Panc1 (cell line): ENCODE results near the gene FOXR1.

ENCODE experiments used
- TF ChIP-seq, protein P1 (sequence below): fragments of 450-650 bp; IDR thresholded peaks from 2 replicates; pipeline ENCODE4 v1.5.1; 2017; ENCODE audit warnings: mild to moderate bottlenecking
- TF ChIP-seq, protein P2 (sequence below), 2 experiments: IDR thresholded peaks; 2 replicates each; pipeline ENCODE4 v1.6.1; 2011 to 2012; ENCODE audit warnings: low read depth in 2 of 2, control low read depth in 1 of 2, low read length in 1 of 2, mild to moderate bottlenecking in 1 of 2, moderate library complexity in 1 of 2; ENCODE audit not compliant: insufficient read depth in 1 of 2

DNA sequence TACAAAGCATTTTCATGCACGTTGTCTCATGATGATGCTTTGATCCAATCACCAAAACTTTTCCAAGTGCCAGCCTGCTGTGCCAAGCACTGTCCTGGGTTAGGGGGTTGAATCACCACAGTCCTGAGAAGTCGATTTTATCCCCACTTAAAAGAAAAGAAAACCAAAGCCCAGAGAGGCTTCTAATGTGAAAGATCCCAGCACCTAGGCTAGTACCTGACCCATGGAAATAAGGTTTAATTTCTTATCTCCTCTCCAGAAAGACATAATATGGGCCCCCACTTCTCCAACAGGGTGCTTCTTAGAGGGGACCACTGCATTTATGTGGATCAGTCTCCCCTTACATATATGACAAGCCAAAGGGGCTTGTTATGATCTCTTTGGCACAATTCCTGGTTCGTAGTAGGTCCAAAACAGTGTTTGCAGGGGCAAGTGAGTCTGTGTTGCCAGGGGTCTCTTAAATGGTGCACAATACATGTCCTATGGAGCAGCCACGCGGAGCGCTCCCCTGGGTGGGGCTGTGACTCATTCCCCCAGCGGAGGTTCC, 43.9 kb upstream of the FOXR1 start:
- TF ChIP-seq, protein P1, sequence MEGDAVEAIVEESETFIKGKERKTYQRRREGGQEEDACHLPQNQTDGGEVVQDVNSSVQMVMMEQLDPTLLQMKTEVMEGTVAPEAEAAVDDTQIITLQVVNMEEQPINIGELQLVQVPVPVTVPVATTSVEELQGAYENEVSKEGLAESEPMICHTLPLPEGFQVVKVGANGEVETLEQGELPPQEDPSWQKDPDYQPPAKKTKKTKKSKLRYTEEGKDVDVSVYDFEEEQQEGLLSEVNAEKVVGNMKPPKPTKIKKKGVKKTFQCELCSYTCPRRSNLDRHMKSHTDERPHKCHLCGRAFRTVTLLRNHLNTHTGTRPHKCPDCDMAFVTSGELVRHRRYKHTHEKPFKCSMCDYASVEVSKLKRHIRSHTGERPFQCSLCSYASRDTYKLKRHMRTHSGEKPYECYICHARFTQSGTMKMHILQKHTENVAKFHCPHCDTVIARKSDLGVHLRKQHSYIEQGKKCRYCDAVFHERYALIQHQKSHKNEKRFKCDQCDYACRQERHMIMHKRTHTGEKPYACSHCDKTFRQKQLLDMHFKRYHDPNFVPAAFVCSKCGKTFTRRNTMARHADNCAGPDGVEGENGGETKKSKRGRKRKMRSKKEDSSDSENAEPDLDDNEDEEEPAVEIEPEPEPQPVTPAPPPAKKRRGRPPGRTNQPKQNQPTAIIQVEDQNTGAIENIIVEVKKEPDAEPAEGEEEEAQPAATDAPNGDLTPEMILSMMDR, result no peak
- TF ChIP-seq, protein P2, sequence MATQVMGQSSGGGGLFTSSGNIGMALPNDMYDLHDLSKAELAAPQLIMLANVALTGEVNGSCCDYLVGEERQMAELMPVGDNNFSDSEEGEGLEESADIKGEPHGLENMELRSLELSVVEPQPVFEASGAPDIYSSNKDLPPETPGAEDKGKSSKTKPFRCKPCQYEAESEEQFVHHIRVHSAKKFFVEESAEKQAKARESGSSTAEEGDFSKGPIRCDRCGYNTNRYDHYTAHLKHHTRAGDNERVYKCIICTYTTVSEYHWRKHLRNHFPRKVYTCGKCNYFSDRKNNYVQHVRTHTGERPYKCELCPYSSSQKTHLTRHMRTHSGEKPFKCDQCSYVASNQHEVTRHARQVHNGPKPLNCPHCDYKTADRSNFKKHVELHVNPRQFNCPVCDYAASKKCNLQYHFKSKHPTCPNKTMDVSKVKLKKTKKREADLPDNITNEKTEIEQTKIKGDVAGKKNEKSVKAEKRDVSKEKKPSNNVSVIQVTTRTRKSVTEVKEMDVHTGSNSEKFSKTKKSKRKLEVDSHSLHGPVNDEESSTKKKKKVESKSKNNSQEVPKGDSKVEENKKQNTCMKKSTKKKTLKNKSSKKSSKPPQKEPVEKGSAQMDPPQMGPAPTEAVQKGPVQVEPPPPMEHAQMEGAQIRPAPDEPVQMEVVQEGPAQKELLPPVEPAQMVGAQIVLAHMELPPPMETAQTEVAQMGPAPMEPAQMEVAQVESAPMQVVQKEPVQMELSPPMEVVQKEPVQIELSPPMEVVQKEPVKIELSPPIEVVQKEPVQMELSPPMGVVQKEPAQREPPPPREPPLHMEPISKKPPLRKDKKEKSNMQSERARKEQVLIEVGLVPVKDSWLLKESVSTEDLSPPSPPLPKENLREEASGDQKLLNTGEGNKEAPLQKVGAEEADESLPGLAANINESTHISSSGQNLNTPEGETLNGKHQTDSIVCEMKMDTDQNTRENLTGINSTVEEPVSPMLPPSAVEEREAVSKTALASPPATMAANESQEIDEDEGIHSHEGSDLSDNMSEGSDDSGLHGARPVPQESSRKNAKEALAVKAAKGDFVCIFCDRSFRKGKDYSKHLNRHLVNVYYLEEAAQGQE (IDR thresholded peaks at IDR 0.05; ENCODE audit: insufficient read depth in 1 of 2, low read depth in 2 of 2, low read length in 1 of 2), result peak in 1 of 2 experiments; percentile 39; a peak in 1 of 4 replicates
